ENCODE results near the gene RBPJL. TPM values are rescaled to one million over a fixed set of nuclear protein-coding genes. Genes with fewer than 3 reads are reported as not detected.

The RBPJL gene
- total RNA-seq, 1 experiment from 2014 or later, result not detected

GRCh38 chr20:45297786-45298497, 8.7 kb upstream of the RBPJL start:
- intact Hi-C loops (cut with micrococcal nuclease), result no loop called here
- Histone ChIP-seq H3K27me3 (ENCODE audit: insufficient read depth, low read length) (no peaks in the 10 kb centered on the region), H3K4me3 (replicated peaks in 1 of 2; ENCODE audit: low read depth in 1 of 2, low read length in 2 of 2) (no peak overlapping the region), H3K9me2 (ENCODE audit: insufficient read depth) (no peaks in the 10 kb centered on the region), H3K4me1 (ENCODE audit: control insufficient read depth in 1 of 2, insufficient read depth in 2 of 2, low read length in 2 of 2) (peaks cover 0 to 19% of the 10 kb centered on the region in 2 experiments; a peak in 2 of 4 replicates), H3K4me2 (ENCODE audit: low read length) (no peak overlapping the region), H3K36me3 (ENCODE audit: control insufficient read depth in 1 of 2, insufficient read depth in 2 of 2, low read length in 2 of 2) (no peaks in the 10 kb centered on the region), H4K20me1 (ENCODE audit: insufficient read depth) (no peaks in the 10 kb centered on the region), H3K9me3 (ENCODE audit: control insufficient read depth in 1 of 2, insufficient read depth in 1 of 2, low read depth in 1 of 2, low read length in 2 of 2) (peaks cover 0 to 3% of the 10 kb centered on the region in 2 experiments; a peak in 1 of 4 replicates), H2AFZ (ENCODE audit: low read depth, low read length, poor library complexity, severe bottlenecking) (no peak overlapping the region), H3K27ac (ENCODE audit: low read depth, low read length) (no peak overlapping the region), H3K79me2 (ENCODE audit: insufficient read depth, low read length) (no peaks in the 10 kb centered on the region), H3K9ac (ENCODE audit: low read length) (no peak overlapping the region)
- RAD21 ChIA-PET (ENCODE audit: low non-redundant PET in 1 of 2, low total read pairs in 2 of 2, uncharacterized antibody in 2 of 2, unreplicated experiment in 2 of 2), result no interaction called here
- CTCF ChIA-PET, result interaction anchor here (1.6 kb wide), 1 partner anchor 14 kb away, joined by 4 read pairs; no protein-coding TSS in a partner anchor
- BruUV-seq (replicated peaks), result no TSS peak
- POLR2A ChIA-PET, result no interaction called here
- no peak for ATAC-seq
- no peak for DNase-seq (ENCODE audit: low read depth, low spot score)
- no peak for TF ChIP-seq ATF3 (IDR thresholded peaks at IDR 0.05)
- TF ChIP-seq CBX3 (IDR thresholded peaks at IDR 0.05; ENCODE audit: low read depth), result no peak
- no peak for TF ChIP-seq FOSL1 (IDR thresholded peaks at IDR 0.05; ENCODE audit: low read depth)
- no peak for TF ChIP-seq ELF1 (IDR thresholded peaks at IDR 0.05; ENCODE audit: borderline replicate concordance, low read depth)
- TF ChIP-seq POLR2A (IDR thresholded peaks at IDR 0.05; ENCODE audit: borderline replicate concordance, extremely low read depth, insufficient read depth, insufficient read length), result no peak
- no peak for TF ChIP-seq EZH2 (IDR thresholded peaks at IDR 0.05)
- TF ChIP-seq RAD21 (IDR thresholded peaks at IDR 0.05; ENCODE audit: low read depth), result no peak
- no peak for TF ChIP-seq POLR2AphosphoS5 (IDR thresholded peaks at IDR 0.05; ENCODE audit: low read depth, low read length)
- TF ChIP-seq MAX (IDR thresholded peaks at IDR 0.05), result no peak
- TF ChIP-seq SP1 (IDR thresholded peaks at IDR 0.05; ENCODE audit: low read depth), result no peak
- TF ChIP-seq REST (IDR thresholded peaks at IDR 0.05; ENCODE audit: low read depth), result no peak
- no peak for TF ChIP-seq JUND (IDR thresholded peaks at IDR 0.05)
- no peak for TF ChIP-seq CEBPB (IDR thresholded peaks at IDR 0.05; ENCODE audit: low read depth)
